HEK293 (cell line): ENCODE results near the gene KIFBP.

Source experiments
- CTCF ChIP-seq: fragments of 450-650 bp; formaldehyde crosslinking; IDR thresholded peaks from 2 replicates; pipeline ENCODE4 v1.5.1; 2016; ENCODE audit warnings: missing biosample characterization, missing genetic modification characterization
- ZBTB17 ChIP-seq: fragments of 450-650 bp; formaldehyde crosslinking; IDR thresholded peaks from 2 replicates; pipeline ENCODE4 v1.5.1; 2016; ENCODE audit warnings: missing biosample characterization, missing genetic modification characterization
- ZNF768 ChIP-seq: fragments of 450-650 bp; formaldehyde crosslinking; IDR thresholded peaks from 2 replicates; pipeline ENCODE4 v1.5.1; 2018; ENCODE audit warnings: missing biosample characterization, mild to moderate bottlenecking, missing genetic modification characterization

GRCh38 chr10:68955355-68955831 is 33.2 kb upstream of the KIFBP start:
- TF ChIP-seq CTCF (tag by site-specific recombination) (no peak), ZNF768 (tag by site-specific recombination) (no peak), ZBTB17 (no peak; the same call in 1 of the 2 replicates)
